ENCODE measurements around the gene CTNNBL1.
"Not testable (repeated sequence)": the region's sequence is repeated elsewhere in the genome, so short reads cannot be mapped to it uniquely, and the experiment has no call there.

CTNNBL1 gene, protein sequence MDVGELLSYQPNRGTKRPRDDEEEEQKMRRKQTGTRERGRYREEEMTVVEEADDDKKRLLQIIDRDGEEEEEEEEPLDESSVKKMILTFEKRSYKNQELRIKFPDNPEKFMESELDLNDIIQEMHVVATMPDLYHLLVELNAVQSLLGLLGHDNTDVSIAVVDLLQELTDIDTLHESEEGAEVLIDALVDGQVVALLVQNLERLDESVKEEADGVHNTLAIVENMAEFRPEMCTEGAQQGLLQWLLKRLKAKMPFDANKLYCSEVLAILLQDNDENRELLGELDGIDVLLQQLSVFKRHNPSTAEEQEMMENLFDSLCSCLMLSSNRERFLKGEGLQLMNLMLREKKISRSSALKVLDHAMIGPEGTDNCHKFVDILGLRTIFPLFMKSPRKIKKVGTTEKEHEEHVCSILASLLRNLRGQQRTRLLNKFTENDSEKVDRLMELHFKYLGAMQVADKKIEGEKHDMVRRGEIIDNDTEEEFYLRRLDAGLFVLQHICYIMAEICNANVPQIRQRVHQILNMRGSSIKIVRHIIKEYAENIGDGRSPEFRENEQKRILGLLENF

GRCh38 chr20:37693635-37694626 lies at the start of gene CTNNBL1:
TSS of gene CTNNBL1 (plus strand) at chr20:37694030. CDS start at chr20:37694123, 93 bp downstream.
- peak; percentile 97 for DNase-seq

DNA sequence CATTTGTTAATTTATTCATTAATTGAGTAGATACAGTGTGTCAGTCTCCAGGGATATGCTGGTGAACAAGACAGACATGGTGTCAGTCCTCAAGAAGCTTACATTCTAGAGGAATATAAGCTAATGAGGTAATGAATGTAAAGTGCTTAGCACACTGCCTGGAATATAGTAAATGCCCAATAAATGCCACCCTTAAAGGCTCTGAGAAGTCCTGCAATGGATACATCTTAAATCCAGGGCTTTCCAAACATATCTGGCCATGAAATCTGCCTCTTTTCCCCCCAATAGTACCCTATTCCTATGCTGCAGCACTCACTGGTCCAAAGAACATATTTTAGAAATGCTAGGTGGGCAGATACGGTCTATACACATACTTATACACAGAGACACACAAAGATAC lies 49.2 kb upstream of the CTNNBL1 start:
- no peak for DNase-seq

- DNase-seq, result no peak
These were observed 45.9 kb upstream of the CTNNBL1 start for GRCh38 chr20:37647946-37648345.

- no peak for DNase-seq
These were observed 44.8 kb upstream of the CTNNBL1 start for GRCh38 chr20:37649017-37649416.

DNA sequence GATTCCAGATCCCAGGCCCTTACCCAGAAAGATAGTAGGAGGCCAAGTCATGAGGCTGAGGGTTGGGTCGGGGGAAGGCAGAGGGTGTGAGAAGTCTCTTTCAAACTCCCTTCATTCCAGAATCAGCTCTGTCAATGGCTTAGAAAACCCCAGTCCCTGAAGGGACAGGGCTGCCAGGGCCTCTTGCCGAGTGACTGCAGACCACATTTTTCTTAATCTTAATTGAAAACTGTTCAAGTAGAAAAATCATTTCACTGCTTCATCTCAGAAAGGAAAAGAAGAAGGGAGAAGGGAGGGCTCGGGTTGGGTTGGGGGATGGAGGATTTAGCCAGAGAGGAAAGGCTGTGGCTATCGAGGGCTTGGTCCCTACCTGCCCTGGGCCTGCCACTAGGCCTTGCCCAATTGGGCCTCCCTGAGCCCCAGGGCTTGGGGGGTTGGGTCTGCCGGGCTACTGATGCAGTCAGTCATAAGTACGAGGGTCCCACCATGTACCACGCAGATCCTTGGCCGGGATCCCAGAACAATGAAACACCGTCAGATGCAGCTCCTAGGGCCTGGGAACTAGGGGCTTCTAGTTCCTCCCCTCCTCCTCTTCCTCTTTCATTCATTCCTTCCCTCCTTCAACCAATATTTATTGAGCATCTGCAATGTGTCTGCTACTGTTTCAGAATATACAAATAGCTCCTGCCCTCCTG lies 44.0 kb upstream of the CTNNBL1 start:
- no peak for DNase-seq

- DNase-seq, result no peak
These were observed 43.2 kb upstream of the CTNNBL1 start for GRCh38 chr20:37650661-37651060.

DNA sequence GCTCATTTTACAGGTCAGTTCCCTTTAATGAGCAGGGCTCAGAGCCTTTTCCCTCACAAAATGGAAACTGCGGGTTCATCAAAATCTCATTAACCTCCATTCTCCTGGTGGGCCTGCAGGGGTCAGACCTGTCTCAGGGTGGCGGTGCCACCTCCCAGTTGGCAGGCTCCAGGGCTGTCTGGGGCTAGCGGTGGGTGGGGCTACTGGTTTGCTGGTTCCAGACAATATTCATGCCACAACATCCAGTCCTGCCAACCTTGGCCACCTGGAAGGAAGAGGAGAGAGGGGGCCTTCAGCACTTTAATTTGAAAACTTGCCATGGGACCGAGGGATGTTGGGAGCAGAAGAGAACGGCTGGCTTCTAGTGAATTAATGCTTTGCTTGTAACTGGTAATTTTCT lies 41.9 kb upstream of the CTNNBL1 start:
- DNase-seq, result peak; percentile 8 to 12

DNA sequence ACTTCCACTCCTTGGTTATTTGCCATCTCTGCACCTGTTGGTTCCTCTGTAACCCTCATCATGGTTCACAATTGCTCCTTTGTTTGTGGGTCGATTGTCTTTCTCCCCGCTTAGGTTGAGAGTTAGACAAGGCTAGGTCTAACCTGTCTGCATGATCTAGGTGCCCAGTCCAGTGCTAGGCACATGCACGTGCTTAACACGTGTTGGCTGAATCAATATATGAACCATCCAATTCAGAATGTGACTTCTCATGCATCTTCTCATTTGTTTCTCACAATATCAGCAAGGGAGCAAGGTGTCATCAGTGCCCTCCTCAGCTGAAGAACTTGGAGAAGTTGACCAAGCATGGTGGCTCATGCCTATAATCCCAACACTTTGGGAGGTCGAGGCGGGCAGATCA lies 36.9 kb upstream of the CTNNBL1 start:
- no peak for DNase-seq

DNA sequence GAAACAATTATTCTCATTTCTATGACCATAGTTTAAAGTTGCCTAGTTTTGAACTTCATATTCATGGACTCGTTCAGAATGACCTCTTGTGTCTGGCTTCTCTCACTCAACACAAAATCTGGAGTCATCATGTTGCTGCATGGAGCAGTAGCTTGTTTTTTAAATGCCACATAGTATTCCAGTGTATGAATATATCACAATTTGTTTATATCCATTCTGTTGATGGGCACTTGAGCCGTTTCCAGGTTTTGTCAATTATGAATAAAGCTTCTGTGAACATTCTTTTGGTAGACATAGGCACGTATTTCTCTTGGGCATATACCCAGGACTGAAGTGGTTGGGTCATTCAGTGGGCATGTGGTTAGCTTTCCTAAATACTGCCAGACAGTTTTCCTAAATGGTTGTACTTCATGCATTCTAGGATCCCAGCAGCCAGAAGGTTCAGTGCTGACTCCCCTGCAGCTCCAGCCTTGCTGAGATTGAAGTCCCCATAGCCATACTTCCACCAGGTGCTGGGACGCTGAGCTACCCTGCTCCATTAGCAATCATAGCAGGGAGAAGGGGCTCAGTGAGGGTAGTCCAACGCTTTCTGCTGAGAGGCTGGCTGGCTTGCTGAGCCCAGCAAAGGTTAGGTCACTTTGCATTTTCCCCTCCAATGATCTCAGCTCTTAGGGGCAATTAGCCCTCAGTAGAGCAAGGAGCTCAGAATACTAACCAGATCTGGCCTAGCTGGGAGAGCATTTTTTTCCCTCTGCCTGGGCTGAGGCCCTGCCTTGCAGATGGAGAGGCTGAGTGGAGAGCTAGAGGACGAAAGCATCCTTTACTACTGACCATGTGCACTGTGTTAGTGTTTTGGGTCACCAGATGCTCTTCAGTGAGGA lies 35.7 kb upstream of the CTNNBL1 start:
- DNase-seq, result no peak

DNA sequence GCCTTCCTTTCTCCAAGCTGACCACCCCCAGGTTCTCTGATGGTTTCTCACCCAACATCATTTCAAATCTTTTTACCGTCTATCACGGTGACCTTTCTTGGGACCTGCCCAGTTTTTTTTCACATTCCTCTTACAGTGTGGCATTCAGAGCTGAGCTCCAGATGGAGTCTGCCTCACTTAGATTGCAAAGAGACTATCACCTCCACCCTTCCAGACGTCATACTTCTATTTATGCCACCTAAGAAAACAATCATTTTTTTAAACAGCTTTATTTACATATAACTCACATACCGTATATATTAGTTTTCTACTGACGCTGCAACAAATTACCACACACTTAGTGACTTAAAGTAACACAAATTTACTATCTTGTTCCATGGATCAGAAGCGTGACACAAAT lies 32.3 kb upstream of the CTNNBL1 start:
- DNase-seq, result no peak

GRCh38 chr20:37662308-37662707 lies 31.5 kb upstream of the CTNNBL1 start:
- DNase-seq, result no peak

- DNase-seq, result not testable (repeated sequence)
These were observed 29.2 kb upstream of the CTNNBL1 start for GRCh38 chr20:37664595-37664994.

DNA sequence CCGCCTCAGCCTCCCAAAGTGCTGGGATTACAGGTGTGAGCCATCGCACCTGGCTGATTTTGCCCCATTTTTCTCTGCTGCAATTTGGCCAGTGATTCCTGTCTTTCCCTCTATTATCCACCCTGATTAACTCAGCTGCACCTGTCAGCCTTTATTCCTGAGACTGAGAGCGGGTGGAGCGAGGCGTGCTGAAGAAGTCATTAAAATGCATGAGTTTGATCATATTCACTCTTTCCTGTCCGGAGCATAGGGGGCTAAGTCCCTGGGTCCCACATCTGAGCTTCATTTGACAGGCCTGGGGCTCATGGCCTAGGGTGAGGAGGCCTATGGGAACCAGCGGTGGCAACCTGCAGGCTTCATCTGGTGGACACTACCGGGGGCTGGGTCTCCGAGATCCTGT lies 25.7 kb upstream of the CTNNBL1 start:
- DNase-seq, result no peak

- peak in 1 of 2 donors; percentile 4 for DNase-seq
These were observed 24.6 kb upstream of the CTNNBL1 start for GRCh38 chr20:37669062-37669772.

DNA sequence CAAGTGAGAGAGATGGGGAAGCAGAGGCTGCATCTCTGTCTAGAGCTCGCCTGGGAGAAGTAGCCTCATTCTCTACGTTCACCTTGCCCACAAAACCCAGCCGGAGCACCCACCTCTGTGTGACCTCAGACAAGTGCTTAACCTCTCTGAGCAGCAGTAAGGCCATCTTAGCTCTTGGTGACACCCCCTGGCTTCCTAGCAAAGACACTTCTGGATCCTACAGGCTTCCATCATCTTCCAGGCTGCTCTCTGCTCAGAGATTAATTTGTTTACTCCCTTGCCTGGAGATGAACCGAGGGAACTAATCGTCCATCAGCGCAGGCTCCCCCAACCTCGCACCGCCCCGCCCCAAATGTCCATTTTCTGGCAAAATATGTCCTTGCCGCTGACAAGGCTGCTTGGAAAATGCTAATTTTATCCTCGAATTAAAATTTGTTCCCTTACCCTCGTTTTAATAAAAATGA lies 24.0 kb upstream of the CTNNBL1 start:
- DNase-seq, result no peak

DNA sequence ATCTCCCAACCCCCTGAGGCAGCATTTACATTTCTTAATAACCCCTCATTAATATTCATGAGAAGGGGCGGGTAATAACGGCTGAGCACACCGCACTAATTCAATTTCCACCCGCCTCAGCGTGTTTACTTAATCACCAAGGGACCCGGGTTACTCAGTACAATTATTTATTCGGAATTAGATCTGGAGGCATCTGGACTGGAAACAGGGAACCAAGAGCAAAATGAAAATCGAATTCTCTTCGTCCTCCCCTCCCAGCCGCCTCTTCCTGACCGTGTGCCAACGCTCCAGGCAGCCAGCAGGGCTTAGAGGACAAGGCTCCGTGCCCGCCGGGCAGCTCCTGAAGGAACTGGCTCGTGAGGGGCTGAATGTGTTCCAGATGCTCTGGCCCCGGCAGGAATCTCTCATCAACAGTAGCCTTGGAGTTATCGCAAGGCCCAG lies 23.5 kb upstream of the CTNNBL1 start:
- no peak for DNase-seq

DNA sequence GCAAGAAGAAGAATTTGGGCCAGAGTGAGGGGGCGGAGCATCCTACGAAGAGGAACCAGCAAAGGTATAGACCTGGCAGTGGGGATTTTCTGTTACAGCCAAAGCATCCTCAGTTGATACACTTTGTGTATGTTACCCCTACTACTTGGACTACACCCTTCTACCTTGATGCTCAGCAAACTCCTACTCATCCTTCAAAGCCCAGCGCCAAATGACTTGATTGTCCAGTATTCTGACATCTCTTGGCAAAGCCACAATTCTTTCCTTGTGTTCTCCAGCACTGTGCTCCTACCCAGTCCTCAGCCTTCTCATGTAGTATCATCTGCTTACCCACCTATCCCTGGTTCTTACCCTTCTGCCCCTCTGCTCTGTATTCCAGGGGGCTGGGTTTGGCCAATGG lies 21.7 kb upstream of the CTNNBL1 start:
- DNase-seq, result no peak

GRCh38 chr20:37673444-37673843 lies 20.4 kb upstream of the CTNNBL1 start:
- no peak for DNase-seq

DNA sequence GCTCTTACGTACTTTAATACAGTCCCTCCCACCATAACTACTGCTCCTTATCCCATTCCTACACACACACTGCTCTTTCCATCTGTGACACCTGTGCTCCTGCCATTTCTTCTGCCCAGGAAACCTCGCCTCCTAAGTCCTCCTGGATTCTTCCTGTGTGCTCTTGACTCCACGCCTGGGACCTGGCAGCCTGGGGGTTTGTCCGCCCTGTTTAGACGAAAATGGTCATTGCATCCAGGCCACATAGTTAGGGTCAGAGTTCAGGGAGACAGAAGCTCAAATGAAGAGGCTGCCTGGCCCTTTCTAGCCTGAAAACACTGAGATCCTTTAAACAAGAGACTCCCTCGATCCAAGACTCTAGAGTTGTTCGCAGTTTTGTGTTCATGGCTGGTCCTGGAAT lies 17.4 kb upstream of the CTNNBL1 start:
- DNase-seq, result no peak

DNA sequence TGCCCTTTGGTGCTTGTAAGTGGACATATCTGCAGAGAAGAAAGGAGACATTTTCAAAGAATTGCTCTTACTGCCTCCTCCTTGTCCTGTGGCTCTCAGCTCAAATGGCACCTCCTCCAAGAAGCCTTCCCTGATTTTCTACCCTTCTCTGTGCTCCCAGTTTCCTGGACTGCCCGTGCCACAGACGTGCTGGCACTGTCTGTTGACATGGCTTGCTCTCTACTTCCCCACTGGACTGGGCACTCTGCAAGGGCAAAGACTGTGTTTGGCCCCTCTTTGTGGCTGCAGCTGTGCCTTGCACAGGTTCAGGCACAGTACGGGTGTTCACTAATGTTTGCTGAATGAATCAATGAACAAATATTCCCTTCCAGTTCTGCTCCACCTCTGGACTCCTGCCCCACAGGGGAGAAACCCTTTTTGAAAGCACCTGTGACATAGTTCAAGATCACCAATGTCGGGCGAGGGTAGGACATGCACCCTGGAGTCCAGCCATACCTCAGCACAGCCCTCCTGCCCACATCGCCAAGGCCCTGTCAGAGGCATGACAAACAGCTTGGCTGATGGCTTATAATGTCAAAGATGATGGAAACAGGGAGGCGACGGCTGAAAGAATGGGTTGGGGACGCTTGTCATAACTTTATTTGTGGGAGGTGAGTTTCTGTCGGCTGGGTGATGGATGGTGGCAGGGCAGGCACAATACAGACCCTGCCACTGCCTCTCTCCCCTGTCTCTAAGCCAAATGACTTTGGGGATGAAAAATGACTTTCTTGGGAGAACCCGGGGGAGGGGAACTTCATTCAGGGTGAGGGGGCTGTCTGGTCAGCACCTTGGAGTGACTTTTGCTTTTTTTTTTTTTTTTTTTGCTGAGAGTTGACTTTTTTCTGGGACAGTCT lies 15.6 kb upstream of the CTNNBL1 start:
- DNase-seq, result no peak

Data from CD4-positive, alpha-beta T cell treated with Interferon alpha-2 for 1 hour (primary cell).